Measurements from ENCODE around the gene UIMC1. TPM values are rescaled to one million over a fixed set of nuclear protein-coding genes. Genes with fewer than 3 reads are reported as not detected.

The UIMC1 gene
- total RNA-seq, 2 experiments from 2014 or later = 46.5 to 50.5 TPM

DNA sequence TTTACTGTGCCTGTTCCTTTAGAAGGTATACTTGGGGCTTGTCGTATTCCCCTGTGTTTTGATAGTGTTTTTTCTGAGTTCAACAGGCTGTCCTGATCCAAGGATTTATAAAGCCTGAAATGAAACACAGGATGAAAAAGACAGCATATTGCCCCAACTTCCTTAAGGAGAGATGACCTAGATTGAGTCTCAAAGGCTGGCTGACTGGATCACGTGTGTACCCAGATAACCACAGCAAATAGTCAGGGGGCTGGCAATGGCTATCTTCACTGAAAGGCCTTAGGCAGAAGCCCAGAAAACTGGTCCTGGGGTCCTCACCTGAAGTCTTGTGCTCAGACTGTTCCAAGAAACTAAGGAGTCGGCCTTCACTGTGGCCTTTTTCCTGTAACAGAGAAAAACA lies 99.8 kb downstream of the UIMC1 start:
- no peak overlapping the region for H3K4me3 Mint-ChIP-seq
- POLR2A ChIA-PET = no interaction called here
- DNase-seq = no peak
- H3K36me3 Mint-ChIP-seq (ENCODE audit: low read depth) = peaks cover 59% of the 10 kb centered on the region
- no peaks in the 10 kb centered on the region for H3K9me3 Mint-ChIP-seq
- peaks cover 5% of the 10 kb centered on the region for H3K4me1 Mint-ChIP-seq
- CTCF ChIA-PET = no interaction called here
- H3K27me3 Mint-ChIP-seq = no peaks in the 10 kb centered on the region
- H3K27ac Mint-ChIP-seq = no peak overlapping the region

DNA sequence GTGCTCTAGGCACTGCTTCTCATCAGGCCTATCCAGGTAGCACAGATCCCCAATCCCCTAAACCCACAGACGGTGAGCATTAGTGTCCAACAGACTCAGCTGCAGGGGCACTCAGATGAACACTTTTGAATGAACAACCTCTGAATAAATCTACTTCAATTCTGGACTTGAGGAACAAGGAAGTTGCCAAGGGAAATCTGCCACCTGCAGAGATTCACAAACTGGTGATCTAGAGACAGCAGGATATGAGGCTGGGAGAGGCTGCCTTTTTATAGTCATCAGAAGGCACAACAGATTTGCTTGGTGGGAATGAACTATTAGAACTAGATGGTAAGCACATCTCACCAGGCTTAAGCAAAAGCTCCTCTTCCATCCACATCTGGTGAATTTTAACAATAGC lies 100.5 kb downstream of the UIMC1 start:
- no peaks in the 10 kb centered on the region for H3K9me3 Mint-ChIP-seq
- no peaks in the 10 kb centered on the region for H3K27me3 Mint-ChIP-seq
- no peak overlapping the region for H3K27ac Mint-ChIP-seq
- ChIA-PET POLR2A (no interaction called here), CTCF (no interaction called here)
- H3K4me1 Mint-ChIP-seq = peaks cover 7% of the 10 kb centered on the region
- DNase-seq = no peak
- no peak overlapping the region for H3K4me3 Mint-ChIP-seq
- peaks cover 61% of the 10 kb centered on the region for H3K36me3 Mint-ChIP-seq (ENCODE audit: low read depth)

DNA sequence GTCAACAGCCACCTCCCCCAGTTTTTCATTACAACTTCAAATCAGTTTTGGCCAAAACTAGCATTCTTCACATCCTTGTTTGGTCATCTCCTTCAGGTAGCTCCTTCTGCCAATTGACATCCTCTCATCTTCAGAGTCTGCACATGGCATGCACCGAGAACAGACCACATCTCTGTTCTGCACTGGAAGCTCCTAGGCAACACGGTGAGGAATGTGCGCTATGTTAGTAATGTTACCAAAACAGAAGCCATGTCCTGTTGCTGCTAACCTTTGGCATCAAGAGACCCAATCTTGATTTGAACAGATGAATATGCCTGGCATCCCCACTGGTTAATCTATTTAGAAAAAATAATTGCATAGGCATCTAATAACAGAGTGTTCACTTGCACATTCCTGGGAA lies 102.3 kb downstream of the UIMC1 start:
- Mint-ChIP-seq H3K27me3 (no peaks in the 10 kb centered on the region), H3K27ac (no peak overlapping the region), H3K36me3 (ENCODE audit: low read depth) (peaks cover 52% of the 10 kb centered on the region), H3K4me1 (peaks cover 20% of the 10 kb centered on the region), H3K9me3 (no peaks in the 10 kb centered on the region), H3K4me3 (no peak overlapping the region)
- CTCF ChIA-PET = no interaction called here
- POLR2A ChIA-PET = no interaction called here
- DNase-seq = no peak

DNA sequence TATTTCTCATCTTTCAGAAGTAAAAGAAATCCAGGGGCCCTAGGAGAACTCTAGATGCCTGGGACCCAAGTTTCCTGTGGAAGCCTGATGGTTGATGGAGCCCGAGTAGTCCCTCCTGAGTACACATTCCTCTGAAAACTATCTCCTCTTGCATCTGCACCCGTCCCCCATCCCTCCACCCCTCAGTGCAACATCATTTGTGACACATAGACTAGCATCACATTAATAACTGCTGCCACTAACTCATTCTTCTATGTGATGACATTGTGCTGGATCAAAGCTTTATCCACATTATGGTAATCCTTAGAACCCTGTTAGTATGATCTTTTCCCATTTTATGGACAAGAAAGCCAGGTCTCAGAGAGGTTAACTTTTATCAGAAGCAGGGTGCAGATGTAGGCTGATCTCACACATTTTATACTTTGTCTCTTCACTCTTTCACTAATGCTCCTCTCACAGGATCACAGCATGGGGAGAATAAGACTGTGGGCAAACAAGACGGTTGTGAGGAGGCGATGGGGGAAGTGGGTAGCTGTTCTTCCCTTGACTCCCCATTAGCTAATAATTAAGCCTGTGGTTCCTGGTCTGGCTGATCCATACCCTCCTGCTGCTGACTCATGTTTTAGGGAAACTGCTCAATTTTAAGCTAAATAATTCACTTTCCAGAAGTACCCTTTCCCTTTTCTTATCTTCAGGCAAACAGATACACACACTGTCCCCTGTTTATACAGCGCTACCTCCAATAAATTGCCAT lies 103.5 kb downstream of the UIMC1 start:
- Mint-ChIP-seq H3K36me3 (ENCODE audit: low read depth) (peaks cover 46% of the 10 kb centered on the region), H3K27ac (no peak overlapping the region), H3K9me3 (no peaks in the 10 kb centered on the region), H3K4me1 (peaks cover 24% of the 10 kb centered on the region), H3K27me3 (no peaks in the 10 kb centered on the region), H3K4me3 (no peak overlapping the region)
- ChIA-PET POLR2A (interaction anchor here (1.0 kb wide), 1 partner anchor 40 kb away, joined by 3 read pairs; no protein-coding TSS in a partner anchor), CTCF (no interaction called here)
- DNase-seq = no peak

DNA sequence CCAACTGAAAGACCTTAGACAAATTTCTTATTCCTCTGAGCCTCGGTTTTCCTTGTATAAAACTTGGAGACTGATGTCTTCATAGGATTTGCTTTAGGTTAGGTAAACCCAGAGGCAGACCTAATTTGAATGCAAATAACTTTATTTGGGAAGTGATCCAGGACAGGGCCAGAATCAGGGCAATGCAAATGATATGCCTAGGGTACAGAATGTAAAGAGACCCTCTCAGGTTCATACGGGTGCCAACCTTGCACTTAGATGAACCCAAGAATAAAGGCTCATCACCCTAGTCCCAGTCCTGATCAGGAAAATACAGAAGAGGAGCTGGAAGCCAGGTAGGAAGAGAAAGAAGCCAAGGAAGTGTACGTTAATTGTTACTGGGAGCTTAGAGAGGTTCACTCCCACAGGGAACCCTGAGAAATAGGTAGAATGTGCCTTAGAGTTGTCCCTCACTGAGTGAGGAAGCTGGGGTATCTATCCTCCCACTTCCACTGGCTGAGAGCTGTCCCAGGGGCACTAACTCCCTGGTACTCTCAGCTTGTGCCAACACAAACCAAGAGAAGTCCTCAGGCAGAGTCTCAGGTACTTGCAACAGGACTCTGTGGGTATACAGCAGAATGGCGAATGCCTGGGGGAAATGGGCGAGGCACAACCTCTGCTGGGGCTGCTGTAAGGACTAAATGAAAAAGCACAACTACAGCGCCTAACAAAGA lies 104.3 kb downstream of the UIMC1 start:
- Mint-ChIP-seq H3K27ac (no peak overlapping the region), H3K4me1 (peaks cover 24% of the 10 kb centered on the region), H3K9me3 (no peaks in the 10 kb centered on the region), H3K27me3 (no peaks in the 10 kb centered on the region), H3K36me3 (ENCODE audit: low read depth) (peaks cover 44% of the 10 kb centered on the region), H3K4me3 (no peak overlapping the region)
- POLR2A ChIA-PET = interaction anchor here (1.0 kb wide), 1 partner anchor 41 kb away, joined by 3 read pairs; no protein-coding TSS in a partner anchor
- DNase-seq = no peak
- CTCF ChIA-PET = no interaction called here

DNA sequence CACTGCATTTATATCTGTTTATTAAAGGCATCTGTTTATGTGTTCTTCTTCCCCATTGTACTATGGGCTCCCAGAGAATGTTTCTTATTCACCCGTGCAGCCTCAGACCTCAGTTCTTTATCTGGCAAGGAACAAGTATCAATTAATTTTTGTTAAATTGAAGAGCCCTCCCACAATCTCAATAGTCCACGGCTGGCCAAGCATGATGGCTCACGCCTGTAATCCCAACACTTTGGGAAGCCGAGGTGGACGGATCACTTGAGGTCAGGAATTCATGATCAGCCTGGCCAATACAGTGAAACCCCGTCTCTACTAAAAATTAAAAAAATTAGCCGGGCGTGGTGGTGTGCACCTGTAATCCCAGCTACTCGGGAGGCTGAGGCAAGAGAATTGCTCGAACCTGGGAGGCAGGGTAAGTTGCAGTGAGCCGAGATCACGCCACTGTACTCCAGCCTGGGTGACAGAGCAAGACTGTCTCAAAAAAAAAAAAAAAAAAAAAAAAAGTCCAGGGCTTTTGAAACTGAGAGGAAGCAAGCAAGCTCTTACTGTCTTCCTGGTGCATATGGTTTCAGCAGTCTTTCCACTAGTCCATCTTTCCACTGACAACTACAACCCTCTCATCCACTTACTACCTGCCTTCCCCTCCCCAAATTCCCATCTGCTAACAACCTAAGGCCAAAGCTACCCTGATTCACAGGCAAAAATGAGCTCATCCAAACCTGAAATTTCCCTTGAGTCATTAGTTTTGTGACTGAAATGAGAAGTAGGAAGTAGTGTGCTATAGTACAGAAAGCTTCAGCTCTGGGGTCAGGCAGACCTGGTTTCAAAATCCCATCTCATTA lies 105.1 kb downstream of the UIMC1 start:
- ChIA-PET CTCF (interaction anchor here (1.2 kb wide), 1 partner anchor 241 kb away, joined by 6 read pairs; no protein-coding TSS in a partner anchor), POLR2A (no interaction called here)
- no peaks in the 10 kb centered on the region for H3K9me3 Mint-ChIP-seq
- peaks cover 24% of the 10 kb centered on the region for H3K4me1 Mint-ChIP-seq
- no peaks in the 10 kb centered on the region for H3K27me3 Mint-ChIP-seq
- H3K36me3 Mint-ChIP-seq (ENCODE audit: low read depth) = peaks cover 37% of the 10 kb centered on the region
- peak overlapping the region; percentile 65 for H3K27ac Mint-ChIP-seq
- no peak overlapping the region for H3K4me3 Mint-ChIP-seq
- no peak for DNase-seq

DNA sequence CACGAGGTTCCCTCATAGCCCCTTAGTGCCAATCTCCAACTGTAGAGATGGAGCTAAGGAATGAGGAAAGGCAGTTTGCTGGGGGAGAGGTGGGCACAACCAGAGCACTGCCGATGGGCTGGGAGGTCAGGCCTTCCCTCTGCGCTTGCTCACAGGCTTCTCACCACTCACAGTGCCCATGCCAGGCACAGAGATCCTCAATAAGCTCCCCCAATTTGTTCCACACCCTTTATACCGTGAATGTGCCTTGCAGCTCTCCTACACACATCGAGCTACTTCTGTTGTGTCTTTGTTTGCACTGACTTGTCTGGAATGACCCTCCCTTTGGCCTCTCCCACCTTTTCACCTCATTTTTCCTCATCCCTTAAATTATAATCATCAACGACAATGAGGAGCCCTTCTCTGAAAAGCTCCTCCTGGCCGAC lies 105.8 kb downstream of the UIMC1 start:
- peaks cover 27% of the 10 kb centered on the region for H3K4me1 Mint-ChIP-seq
- peaks cover 30% of the 10 kb centered on the region for H3K36me3 Mint-ChIP-seq (ENCODE audit: low read depth)
- H3K9me3 Mint-ChIP-seq = no peaks in the 10 kb centered on the region
- POLR2A ChIA-PET = interaction anchor here (2.6 kb wide), 1 partner anchor 9 kb away, joined by 8 read pairs; no protein-coding TSS in a partner anchor
- no peak overlapping the region for H3K27ac Mint-ChIP-seq
- no peaks in the 10 kb centered on the region for H3K27me3 Mint-ChIP-seq
- no peak for DNase-seq
- no peak overlapping the region for H3K4me3 Mint-ChIP-seq
- CTCF ChIA-PET = interaction anchor here (1.2 kb wide), 1 partner anchor 240 kb away, joined by 6 read pairs; no protein-coding TSS in a partner anchor

DNA sequence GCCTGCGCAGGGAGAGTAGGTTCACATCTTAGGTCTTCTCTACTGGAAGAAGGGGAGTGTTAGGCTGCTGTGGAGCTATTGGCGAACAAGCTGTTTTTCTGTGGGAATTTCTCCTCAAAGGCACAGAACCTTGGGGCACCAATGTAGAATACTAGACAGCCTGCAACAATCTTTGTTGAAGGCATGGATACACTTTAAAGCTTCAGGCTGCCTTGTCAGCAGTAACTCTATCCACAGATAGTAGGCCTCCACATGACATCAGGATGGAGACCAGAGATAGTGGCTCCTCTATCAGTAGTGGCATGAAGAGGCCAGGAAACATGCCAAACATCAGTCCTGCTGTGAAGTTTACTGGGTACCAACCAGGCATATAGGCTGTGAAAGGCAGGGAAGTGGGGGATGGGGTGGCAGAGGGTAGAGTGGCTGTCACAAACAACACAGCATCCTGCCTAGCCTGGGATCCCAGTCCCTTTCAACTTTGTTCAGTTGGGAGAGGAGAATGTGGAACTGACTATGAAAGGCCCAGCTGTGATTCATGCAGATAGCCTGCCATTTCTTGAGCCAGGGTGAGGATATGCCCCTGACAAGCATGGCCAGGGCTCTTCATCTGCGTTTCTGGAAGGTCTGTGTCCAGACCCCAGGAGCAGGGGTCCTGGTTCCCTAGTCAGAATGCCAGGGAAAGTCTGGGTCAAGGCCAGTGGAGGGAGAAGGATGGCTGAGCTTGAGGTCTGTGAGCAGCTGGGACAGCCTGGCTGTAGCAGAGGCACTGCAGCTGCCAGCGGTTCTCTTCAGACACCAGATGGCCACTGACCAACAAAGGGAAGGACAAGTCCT lies 106.4 kb downstream of the UIMC1 start:
- no peaks in the 10 kb centered on the region for H3K9me3 Mint-ChIP-seq
- peaks cover 24% of the 10 kb centered on the region for H3K36me3 Mint-ChIP-seq (ENCODE audit: low read depth)
- ChIA-PET POLR2A (interaction anchor here (2.6 kb wide), 1 partner anchor 10 kb away, joined by 8 read pairs; no protein-coding TSS in a partner anchor), CTCF (interaction anchor here (1.2 to 2.5 kb wide), 3 partner anchors 239 to 242 kb away, joined by 3 to 11 read pairs (median 6); no protein-coding TSS in a partner anchor)
- no peak overlapping the region for H3K4me3 Mint-ChIP-seq
- peaks cover 31% of the 10 kb centered on the region for H3K4me1 Mint-ChIP-seq
- no peak for DNase-seq
- H3K27me3 Mint-ChIP-seq = no peaks in the 10 kb centered on the region
- H3K27ac Mint-ChIP-seq = peak overlapping the region; percentile 34

DNA sequence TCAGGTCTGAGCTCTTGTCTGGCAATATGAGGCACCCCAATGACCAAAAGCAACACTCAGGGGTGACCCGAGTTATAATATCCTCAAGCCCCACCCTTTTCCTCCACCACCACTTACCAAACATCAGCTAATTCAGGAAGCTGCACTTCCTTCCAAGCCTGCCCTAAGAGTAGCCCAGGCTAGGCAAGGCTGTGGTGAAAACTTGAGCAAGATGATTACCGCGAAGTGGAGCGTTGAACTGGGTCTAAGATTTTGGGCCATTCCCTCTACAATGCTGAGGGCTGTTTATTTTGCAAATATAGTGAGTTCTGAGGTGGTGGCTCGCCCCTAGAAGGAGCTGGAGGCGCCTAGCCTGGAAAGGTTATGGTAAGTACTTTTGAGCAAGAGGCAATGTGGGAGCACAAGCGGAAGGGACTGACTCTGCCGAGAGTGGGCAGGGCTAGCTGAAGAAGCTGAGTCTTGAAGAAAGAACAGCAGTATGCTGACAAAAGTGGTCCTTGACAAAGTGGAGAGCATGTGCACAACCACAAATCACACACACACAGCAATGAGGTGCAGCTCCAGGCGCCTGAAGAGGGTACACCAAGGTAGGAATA lies 107.2 kb downstream of the UIMC1 start, which contains the start of gene HK3:
TSS of gene HK3 (minus strand) at position 51 of the 596 bp plus-strand sequence. CDS start 3,187 bp downstream, outside the sequence.
- H3K4me3 Mint-ChIP-seq = no peak within 1 kb of the TSS
- POLR2A ChIA-PET = interaction anchor here (2.6 kb wide), 1 partner anchor 11 kb away, joined by 8 read pairs; no protein-coding TSS in a partner anchor

DNA sequence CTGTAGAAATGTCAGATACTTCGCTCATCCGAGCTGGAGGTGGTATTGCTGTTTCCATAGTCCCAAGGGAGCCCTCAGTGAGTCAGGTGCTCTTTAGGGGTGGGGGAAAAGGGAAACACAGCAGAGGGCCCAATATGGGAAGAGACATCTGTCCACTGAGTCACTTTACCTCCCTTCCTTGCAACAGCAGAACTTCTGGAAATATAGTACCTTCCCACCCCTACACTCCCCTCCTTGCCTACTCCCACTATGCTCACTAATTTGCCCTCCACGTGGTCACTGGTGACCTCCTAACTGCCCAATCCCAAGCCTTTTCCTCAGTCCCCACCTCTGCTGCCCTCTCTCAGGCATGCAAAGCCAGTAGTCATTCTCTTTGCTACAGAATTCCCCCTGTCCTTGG lies 109.3 kb downstream of the UIMC1 start:
- peaks cover 31% of the 10 kb centered on the region for H3K4me1 Mint-ChIP-seq
- no peak overlapping the region for H3K27ac Mint-ChIP-seq
- POLR2A ChIA-PET = no interaction called here
- H3K4me3 Mint-ChIP-seq = no peak overlapping the region
- H3K9me3 Mint-ChIP-seq = no peaks in the 10 kb centered on the region
- no peak for DNase-seq
- no peaks in the 10 kb centered on the region for H3K27me3 Mint-ChIP-seq
- peaks cover 3% of the 10 kb centered on the region for H3K36me3 Mint-ChIP-seq (ENCODE audit: low read depth)
- CTCF ChIA-PET = no interaction called here

More for the DNA sequence above, 107.2 kb downstream of the UIMC1 start, which contains the start of gene HK3:
- no peaks in the 10 kb centered on the region for H3K9me3 Mint-ChIP-seq
- no peak for DNase-seq
- peaks cover 18% of the 10 kb centered on the region for H3K36me3 Mint-ChIP-seq (ENCODE audit: low read depth)
- H3K4me1 Mint-ChIP-seq = peaks cover 31% of the 10 kb centered on the region
- CTCF ChIA-PET = interaction anchor here (1.2 to 2.5 kb wide), 2 partner anchors 239 to 242 kb away, joined by 3 to 11 read pairs; no protein-coding TSS in a partner anchor
- H3K27ac Mint-ChIP-seq = peak within 1 kb of the TSS; percentile 34
- H3K27me3 Mint-ChIP-seq = no peaks in the 10 kb centered on the region

DNA sequence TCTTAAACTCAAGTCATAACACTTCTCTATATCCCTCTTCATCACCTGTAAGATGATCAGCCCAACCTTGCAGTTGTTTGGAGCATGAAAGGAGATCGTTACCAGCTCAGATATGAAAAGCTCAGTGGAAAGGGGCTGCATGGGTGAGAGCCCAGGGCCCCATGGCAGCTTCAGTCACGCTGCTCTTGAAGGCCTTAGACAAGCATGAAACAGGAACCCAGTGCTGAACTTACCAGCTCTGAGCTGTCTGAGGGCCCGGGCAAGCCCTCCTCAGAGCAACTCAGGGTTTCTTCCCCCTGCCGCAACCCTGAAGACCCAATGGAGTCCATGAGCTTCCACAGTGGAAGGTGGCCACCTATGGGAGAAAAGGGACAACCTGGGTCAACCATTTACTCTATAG lies 110.7 kb downstream of the UIMC1 start:
- Mint-ChIP-seq H3K27ac (no peak overlapping the region), H3K4me1 (peaks cover 21% of the 10 kb centered on the region), H3K4me3 (no peak overlapping the region), H3K27me3 (no peaks in the 10 kb centered on the region), H3K9me3 (no peaks in the 10 kb centered on the region), H3K36me3 (ENCODE audit: low read depth) (no peaks in the 10 kb centered on the region)
- ChIA-PET POLR2A (no interaction called here), CTCF (interaction anchor here (0.9 kb wide), 1 partner anchor 234 kb away, joined by 3 read pairs; no protein-coding TSS in a partner anchor)
- no peak for DNase-seq

DNA sequence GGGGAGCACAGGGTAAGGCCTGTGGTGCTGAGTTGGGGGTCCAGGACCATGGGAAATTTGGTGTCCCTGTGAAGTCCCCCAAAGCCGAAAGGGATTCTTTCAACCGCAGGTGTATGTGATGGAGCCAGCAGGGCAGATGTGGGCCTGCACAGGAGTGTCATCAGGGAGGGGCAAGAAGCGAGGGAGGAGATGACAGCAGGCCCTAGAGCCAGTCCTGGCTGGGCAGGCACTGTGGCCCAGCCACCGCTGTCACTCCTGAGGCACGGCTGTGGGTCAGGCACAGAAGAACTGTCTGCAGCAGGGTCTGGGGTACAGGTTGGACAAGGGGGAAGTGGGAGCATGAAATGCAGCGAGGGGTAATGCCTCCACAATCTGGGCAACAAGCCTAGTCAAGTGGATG lies 112.3 kb downstream of the UIMC1 start:
- Mint-ChIP-seq H3K27ac (no peak overlapping the region), H3K27me3 (no peaks in the 10 kb centered on the region), H3K4me1 (peaks cover 12% of the 10 kb centered on the region), H3K36me3 (ENCODE audit: low read depth) (no peaks in the 10 kb centered on the region), H3K9me3 (no peaks in the 10 kb centered on the region), H3K4me3 (no peak overlapping the region)
- ChIA-PET CTCF (no interaction called here), POLR2A (no interaction called here)
- no peak for DNase-seq

All from activated CD4-positive, alpha-beta memory T cell treated with anti-CD3 and anti-CD28 coated beads, Interleukin-2, amount 10 ng/mL, durations not matched to agents 7 days and 5 days (primary cell).